ENCODE measurements around the gene PRDM5.

- TF ChIP-seq CTCF (conservative IDR thresholded peaks at IDR 0.05) (no peak), EZH2 (IDR thresholded peaks at IDR 0.05; ENCODE audit: low read depth) (no peak)
Observed at GRCh38 chr4:120826853-120827252, 95.7 kb downstream of the PRDM5 start.
